HepG2 (cell line): Measurements from ENCODE around the gene CDK17. TPM values are rescaled to one million over a fixed set of nuclear protein-coding genes. Genes with fewer than 3 reads are reported as not detected.

Experiments
- ATAC-seq: fragments of 200-7000 bp; cut with Tn5 transposase; 3 replicates; pipeline ENCODE4 v1.9.1; 2020; ENCODE audit warnings: mild to moderate bottlenecking, moderate library complexity
- BruUV-seq: library from RNA; stranded (reverse); fragments of 400-500 nt; replicated peaks from 2 replicates; lab custom pipeline; 2021; lab: Mats Ljungman, UMichigan
- CTCF ChIA-PET: fragments of 300-600 bp; formaldehyde crosslinking; extraction: SDS; loops from one replicate; lab custom pipeline; 2021; ENCODE audit warnings: low total read pairs, inconsistent platforms, low intra/inter-chr PET ratio; lab: Yijun Ruan, JAX
- POLR2A ChIA-PET: fragments of 350-600 bp; sonication (Branson Sonifier 250); formaldehyde crosslinking; loops from one replicate; lab custom pipeline; 2020; ENCODE audit warnings: antibody characterized with exemption, inconsistent platforms; lab: Yijun Ruan, JAX
- DNase-seq: peaks from one replicate; pipeline ENCODE4 v3.0.0-alpha.2; 2015; ENCODE audit warnings: low spot score
- FAIRE-seq: peaks from 3 replicates; lab custom pipeline; 2011; peaks lifted over from hg19 to GRCh38; lab: Jason Lieb, UNC
- H2AFZ ChIP-seq: one replicate; pipeline ENCODE4 v1.6.1; 2011; ENCODE audit warnings: low read length, inconsistent platforms
- H3K27ac ChIP-seq: fragments of 300-600 bp; 3 replicates; pipeline ENCODE4 v1.8.0; 2011; ENCODE audit warnings: mixed run types, mild to moderate bottlenecking, mixed read lengths, low read length, inconsistent platforms; ENCODE audit not compliant: insufficient read depth; ENCODE audit errors: extremely low read length
- H3K27me3 ChIP-seq, 2 experiments: fragments of 200-600 bp in 1 of 2; 2 replicates in 1 of 2; 3 replicates in 1 of 2; pipeline versions ENCODE4 v1.6.0 to v1.8.0; 2011; ENCODE audit warnings: low read length in 2 of 2, mild to moderate bottlenecking in 2 of 2, moderate library complexity in 2 of 2, inconsistent platforms in 1 of 2; ENCODE audit not compliant: insufficient read depth in 2 of 2, control insufficient read depth in 1 of 2
- H3K36me3 ChIP-seq, 2 experiments: fragments of 200-600 bp in 1 of 2; replicated peaks in 1 of 2; 2 replicates in 1 of 2; 3 replicates in 1 of 2; pipeline versions ENCODE4 v1.5.1 to v1.8.0; 2011; ENCODE audit warnings: low read length in 2 of 2, inconsistent platforms in 1 of 2; ENCODE audit not compliant: insufficient read depth in 2 of 2, control insufficient read depth in 1 of 2
- H3K4me1 ChIP-seq: 2 replicates; pipeline ENCODE4 v1.5.1; 2012; ENCODE audit warnings: low read length, inconsistent platforms; ENCODE audit not compliant: insufficient read depth
- H3K4me2 ChIP-seq: 2 replicates; pipeline ENCODE4 v1.6.0; 2011; ENCODE audit warnings: low read depth, low read length, inconsistent platforms
- H3K4me3 ChIP-seq, 3 experiments: fragments of 200-600 bp in 1 of 3; sonication (generic), shearing (Covaris generic) in 1 of 3; replicated peaks in 1 of 3; 2 replicates each; pipeline ENCODE4 v1.5.1; 2011 to 2016; ENCODE audit warnings: low read length in 3 of 3, inconsistent platforms in 2 of 3, low read depth in 2 of 3, mild to moderate bottlenecking in 2 of 3, control low read depth in 1 of 3, mixed read lengths in 1 of 3; ENCODE audit not compliant: insufficient read depth in 1 of 3
- H3K79me2 ChIP-seq: one replicate; pipeline ENCODE4 v1.6.1; 2011; ENCODE audit warnings: low read length, inconsistent platforms; ENCODE audit not compliant: insufficient read depth
- H3K9ac ChIP-seq: 2 replicates; pipeline ENCODE4 v1.6.0; 2011; ENCODE audit warnings: mild to moderate bottlenecking, low read depth, low read length, inconsistent platforms; ENCODE audit not compliant: insufficient read depth
- H3K9me3 ChIP-seq: 2 replicates; pipeline ENCODE4 v1.5.1; 2012; ENCODE audit warnings: mild to moderate bottlenecking, low read length
- H4K20me1 ChIP-seq: 2 replicates; pipeline ENCODE4 v1.6.0; 2011; ENCODE audit warnings: inconsistent platforms, mild to moderate bottlenecking, low read length, moderate library complexity; ENCODE audit not compliant: insufficient read depth
- IKZF4 ChIP-seq: sonication (generic); formaldehyde crosslinking; IDR thresholded peaks from 2 replicates; pipeline ENCODE4 v1.5.1; 2020; ENCODE audit warnings: borderline replicate concordance, mild to moderate bottlenecking, low read depth, missing genetic modification reagents; ENCODE audit errors: not compliant biosample characterization
- KLF13 ChIP-seq: sonication (generic); formaldehyde crosslinking; IDR thresholded peaks from 2 replicates; pipeline ENCODE4 v1.4.0; 2020; ENCODE audit warnings: mild to moderate bottlenecking, missing genetic modification reagents
- MAFF ChIP-seq: IDR thresholded peaks from 2 replicates; pipeline ENCODE4 v1.6.1; 2011; ENCODE audit warnings: low read depth, low read length, improper control_type of control experiment
- MAFK ChIP-seq, 2 experiments: IDR thresholded peaks in 1 of 2; conservative IDR thresholded peaks in 1 of 2; 2 replicates each; pipeline ENCODE4 v1.6.1; 2011; ENCODE audit warnings: improper control_type of control experiment in 2 of 2, low read length in 2 of 2
- MZF1 ChIP-seq: sonication (generic); formaldehyde crosslinking; IDR thresholded peaks from 2 replicates; pipeline ENCODE4 v1.8.1; 2023; ENCODE audit warnings: mild to moderate bottlenecking, missing genetic modification reagents, borderline replicate concordance
- PPARG ChIP-seq: conservative IDR thresholded peaks from 2 replicates; pipeline ENCODE4 v1.6.1; 2016; ENCODE audit warnings: missing biosample characterization, missing genetic modification reagents
- SALL2 ChIP-seq: sonication (generic); formaldehyde crosslinking; IDR thresholded peaks from 2 replicates; pipeline ENCODE4 v1.8.1; 2023; ENCODE audit warnings: mild to moderate bottlenecking, missing genetic modification reagents, inconsistent platforms
- TGIF2 ChIP-seq: IDR thresholded peaks from 2 replicates; pipeline ENCODE4 v1.6.1; 2016; ENCODE audit warnings: control low read depth, missing compliant biosample characterization
- ZBTB4 ChIP-seq: sonication (generic); formaldehyde crosslinking; IDR thresholded peaks from 2 replicates; pipeline ENCODE4 v1.4.0; 2020; ENCODE audit warnings: missing genetic modification reagents, mild to moderate bottlenecking, borderline replicate concordance
- ZFP37 ChIP-seq: sonication (generic); formaldehyde crosslinking; IDR thresholded peaks from 2 replicates; pipeline ENCODE4 v1.4.0; 2020; ENCODE audit warnings: missing genetic modification reagents, borderline replicate concordance
- ZNF460 ChIP-seq: sonication (generic); formaldehyde crosslinking; IDR thresholded peaks from 2 replicates; pipeline ENCODE4 v1.5.1; 2020; ENCODE audit warnings: missing genetic modification reagents, mild to moderate bottlenecking, borderline replicate concordance
- ZNF605 ChIP-seq: sonication (generic); formaldehyde crosslinking; IDR thresholded peaks from 2 replicates; pipeline ENCODE4 v1.8.0; 2022; ENCODE audit warnings: mild to moderate bottlenecking, missing genetic modification reagents
- ZNF768 ChIP-seq: sonication (generic); formaldehyde crosslinking; IDR thresholded peaks from 2 replicates; pipeline ENCODE4 v1.4.0; 2020; ENCODE audit warnings: missing genetic modification reagents
- ZSCAN20 ChIP-seq: sonication (generic); formaldehyde crosslinking; IDR thresholded peaks from 2 replicates; pipeline ENCODE4 v1.4.0; 2020; ENCODE audit warnings: missing genetic modification reagents, mild to moderate bottlenecking, borderline replicate concordance
- WGBS: methylation state at CpG from one replicate; pipeline ENCODE4 v1.1.6; 2017; ENCODE audit warnings: low lambda C conversion rate; 5-methylcytosine and 5-hydroxymethylcytosine counted together
- in situ Hi-C: cut with HindIII; loops from 2 replicates; pipeline ENCODE4 v1.10.0; 2017; ENCODE audit warnings: low pct_unique_long_range_greater_than_20kb; ENCODE audit not compliant: extremely low pct_ligation_motif_present
- intact Hi-C: fragments of 100-400 bp; cut with micrococcal nuclease; formaldehyde crosslinking; loops from one replicate; pipeline ENCODE4 v1.10.0; 2022; ENCODE audit not compliant: unreplicated experiment
- polyA plus RNA-seq, 8 experiments: library from polyadenylated mRNA; depleted of rRNA in 3 of 8; stranded (reverse) in 7 of 8; unstranded in 1 of 8; fragments of >200 nt; fragmentation: Illumina TruSeq in 4 of 8; extraction: Trizol in 4 of 8; gene quantifications; 2 replicates each; pipeline versions ENCODE4 v1.2.1 to v1.2.3, GENCODE V29; 2011 to 2016; ENCODE audit warnings: low read depth in 4 of 8, missing spikeins in 1 of 8, mixed read lengths in 1 of 8; ENCODE audit not compliant: insufficient read depth in 1 of 8
- total RNA-seq, 5 experiments: library from RNA; depleted of rRNA; stranded (reverse); fragments of >200 nt; fragmentation: Illumina TruSeq; extraction: Trizol; gene quantifications; 2 replicates each; pipeline ENCODE4 v1.2.3, GENCODE V29; 2016; ENCODE audit warnings: low read depth in 1 of 5
- TF ChIP-seq, protein P1 (sequence below): sonication (generic); formaldehyde crosslinking; IDR thresholded peaks from 2 replicates; pipeline ENCODE4 v1.5.1; 2020; ENCODE audit warnings: mild to moderate bottlenecking, moderate library complexity, missing genetic modification reagents

Gene CDK17
- total and polyA plus RNA-seq, 2 of the 13 experiments (the other 11 are each of a cell fraction or from before 2014, with no cell fraction given) = 9.9 to 22.3 TPM

DNA sequence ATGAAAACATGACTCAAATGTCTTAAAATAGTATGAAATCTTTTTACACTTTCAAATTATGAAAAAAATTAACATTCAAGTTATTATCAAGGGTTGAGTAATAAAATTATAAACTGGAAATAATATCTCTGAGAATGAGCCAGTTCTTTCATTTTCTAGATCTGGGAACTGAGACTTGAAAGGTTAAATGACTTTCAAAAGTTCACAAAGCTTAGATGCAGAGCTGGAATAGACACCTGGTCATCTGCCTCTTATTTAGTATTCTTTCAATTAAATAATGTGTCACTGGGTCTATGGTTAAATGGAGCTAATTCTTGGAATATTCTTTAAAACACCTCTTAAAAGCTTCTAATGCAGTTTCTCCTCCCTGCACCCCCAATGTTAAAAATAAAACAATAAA, 86.6 kb downstream of the CDK17 start:
- POLR2A ChIA-PET = no interaction called here
- CTCF ChIA-PET = no interaction called here

GRCh38 chr12:96311191-96311590, 89.0 kb downstream of the CDK17 start:
- POLR2A ChIA-PET = no interaction called here

More for the DNA sequence above, 86.6 kb downstream of the CDK17 start:
- Histone ChIP-seq H3K9me3 (no peaks in the 10 kb centered on the region), H3K4me3 (no peak overlapping the region), H4K20me1 (no peaks in the 10 kb centered on the region), H3K27me3 (no peaks in the 10 kb centered on the region), H3K9ac (no peak overlapping the region), H2AFZ (no peak overlapping the region), H3K79me2 (no peaks in the 10 kb centered on the region), H3K4me2 (no peak overlapping the region), H3K36me3 (peaks cover 1 to 6% of the 10 kb centered on the region in 2 experiments; a peak in 2 of 5 replicates), H3K4me1 (no peaks in the 10 kb centered on the region), H3K27ac (no peak overlapping the region)
- in situ Hi-C loops (no loop called here), intact Hi-C loops (no loop called here)
- DNase-seq = no peak
- no peak for FAIRE-seq
- no peak for ATAC-seq
- no peak for TF ChIP-seq TGIF2 (CRISPR knock-in tag)
- no peak for TF ChIP-seq ZNF605 (CRISPR knock-in tag)
- no peak for TF ChIP-seq ZNF768
- no peak for TF ChIP-seq ZSCAN20 (CRISPR knock-in tag)
- TF ChIP-seq PPARG = no peak
- no peak for TF ChIP-seq ZFP37 (CRISPR knock-in tag)
- BruUV-seq = no TSS peak

More at GRCh38 chr12:96311191-96311590, 89.0 kb downstream of the CDK17 start:
- Histone ChIP-seq H3K4me2 (no peak overlapping the region), H3K27me3 (no peaks in the 10 kb centered on the region), H2AFZ (no peak overlapping the region)
- WGBS = 93% methylated on average over 1 of the region's 1 CpG
- peak; percentile 56 for TF ChIP-seq MAFF
- no peak for TF ChIP-seq MZF1 (CRISPR knock-in tag)
- TF ChIP-seq KLF13 = no peak
- TF ChIP-seq, protein P1, sequence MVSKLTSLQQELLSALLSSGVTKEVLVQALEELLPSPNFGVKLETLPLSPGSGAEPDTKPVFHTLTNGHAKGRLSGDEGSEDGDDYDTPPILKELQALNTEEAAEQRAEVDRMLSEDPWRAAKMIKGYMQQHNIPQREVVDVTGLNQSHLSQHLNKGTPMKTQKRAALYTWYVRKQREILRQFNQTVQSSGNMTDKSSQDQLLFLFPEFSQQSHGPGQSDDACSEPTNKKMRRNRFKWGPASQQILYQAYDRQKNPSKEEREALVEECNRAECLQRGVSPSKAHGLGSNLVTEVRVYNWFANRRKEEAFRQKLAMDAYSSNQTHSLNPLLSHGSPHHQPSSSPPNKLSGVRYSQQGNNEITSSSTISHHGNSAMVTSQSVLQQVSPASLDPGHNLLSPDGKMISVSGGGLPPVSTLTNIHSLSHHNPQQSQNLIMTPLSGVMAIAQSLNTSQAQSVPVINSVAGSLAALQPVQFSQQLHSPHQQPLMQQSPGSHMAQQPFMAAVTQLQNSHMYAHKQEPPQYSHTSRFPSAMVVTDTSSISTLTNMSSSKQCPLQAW (CRISPR knock-in tag) = no peak
- TF ChIP-seq SALL2 (CRISPR knock-in tag) = no peak
- TF ChIP-seq ZNF460 (CRISPR knock-in tag) = no peak
- no peak for TF ChIP-seq IKZF4 (CRISPR knock-in tag)
- TF ChIP-seq MAFK (conservative IDR thresholded peaks at IDR 0.05 in 1 of 2, IDR thresholded peaks at IDR 0.05 in 1 of 2; ENCODE audit: low read length in 2 of 2) = peak; percentile 32 to 73; a peak in 2 of 4 replicates
- no peak for TF ChIP-seq ZBTB4
- TF ChIP-seq, all 625 proteins: peak for 2
- H3K4me1 ChIP-seq = no peaks in the 10 kb centered on the region
- BruUV-seq = no TSS peak
- H3K79me2 ChIP-seq = no peaks in the 10 kb centered on the region
- intact Hi-C loops (no loop called here), in situ Hi-C loops (no loop called here)
- no peaks in the 10 kb centered on the region for H4K20me1 ChIP-seq
- no peak overlapping the region for H3K9ac ChIP-seq
- peaks cover 1 to 6% of the 10 kb centered on the region in 2 experiments; a peak in 2 of 5 replicates for H3K36me3 ChIP-seq
- H3K9me3 ChIP-seq = no peaks in the 10 kb centered on the region
- no peak for FAIRE-seq
- H3K27ac ChIP-seq = no peak overlapping the region
- H3K4me3 ChIP-seq = no peak overlapping the region
- no peak for DNase-seq
- ATAC-seq = no peak
- CTCF ChIA-PET = no interaction called here
